GM12873 (cell line): ENCODE results near the gene STIMATE.

Source experiments
- TF ChIP-seq, protein P1 (sequence below): IDR thresholded peaks from 2 replicates; pipeline ENCODE4 v1.5.1; 2012; ENCODE audit warnings: low read depth, mild to moderate bottlenecking, moderate library complexity, low read length, control low read depth; ENCODE audit not compliant: insufficient read depth; ENCODE audit errors: missing control alignments

Gene STIMATE

DNA sequence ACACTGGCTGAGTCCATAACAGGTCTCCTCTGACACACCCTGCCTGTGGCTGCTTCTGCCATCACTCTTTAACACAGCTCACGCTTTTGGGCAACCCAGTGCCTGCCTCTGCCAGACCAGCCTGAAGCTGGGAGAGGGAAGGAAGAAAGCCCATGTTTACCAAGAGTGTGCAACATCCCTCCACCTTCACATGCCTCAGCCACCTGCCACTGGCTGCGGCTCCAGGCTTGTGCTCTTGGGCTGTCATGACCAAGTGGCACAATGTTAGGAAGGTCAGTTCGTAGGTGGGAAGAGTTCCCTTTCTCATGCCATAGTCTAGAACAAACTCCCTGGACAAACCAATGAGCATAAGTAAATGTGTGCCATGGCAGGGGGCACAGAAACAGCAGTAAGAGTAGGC is 20.3 kb downstream of the STIMATE start:
- TF ChIP-seq, protein P1, sequence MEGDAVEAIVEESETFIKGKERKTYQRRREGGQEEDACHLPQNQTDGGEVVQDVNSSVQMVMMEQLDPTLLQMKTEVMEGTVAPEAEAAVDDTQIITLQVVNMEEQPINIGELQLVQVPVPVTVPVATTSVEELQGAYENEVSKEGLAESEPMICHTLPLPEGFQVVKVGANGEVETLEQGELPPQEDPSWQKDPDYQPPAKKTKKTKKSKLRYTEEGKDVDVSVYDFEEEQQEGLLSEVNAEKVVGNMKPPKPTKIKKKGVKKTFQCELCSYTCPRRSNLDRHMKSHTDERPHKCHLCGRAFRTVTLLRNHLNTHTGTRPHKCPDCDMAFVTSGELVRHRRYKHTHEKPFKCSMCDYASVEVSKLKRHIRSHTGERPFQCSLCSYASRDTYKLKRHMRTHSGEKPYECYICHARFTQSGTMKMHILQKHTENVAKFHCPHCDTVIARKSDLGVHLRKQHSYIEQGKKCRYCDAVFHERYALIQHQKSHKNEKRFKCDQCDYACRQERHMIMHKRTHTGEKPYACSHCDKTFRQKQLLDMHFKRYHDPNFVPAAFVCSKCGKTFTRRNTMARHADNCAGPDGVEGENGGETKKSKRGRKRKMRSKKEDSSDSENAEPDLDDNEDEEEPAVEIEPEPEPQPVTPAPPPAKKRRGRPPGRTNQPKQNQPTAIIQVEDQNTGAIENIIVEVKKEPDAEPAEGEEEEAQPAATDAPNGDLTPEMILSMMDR, result no peak

DNA sequence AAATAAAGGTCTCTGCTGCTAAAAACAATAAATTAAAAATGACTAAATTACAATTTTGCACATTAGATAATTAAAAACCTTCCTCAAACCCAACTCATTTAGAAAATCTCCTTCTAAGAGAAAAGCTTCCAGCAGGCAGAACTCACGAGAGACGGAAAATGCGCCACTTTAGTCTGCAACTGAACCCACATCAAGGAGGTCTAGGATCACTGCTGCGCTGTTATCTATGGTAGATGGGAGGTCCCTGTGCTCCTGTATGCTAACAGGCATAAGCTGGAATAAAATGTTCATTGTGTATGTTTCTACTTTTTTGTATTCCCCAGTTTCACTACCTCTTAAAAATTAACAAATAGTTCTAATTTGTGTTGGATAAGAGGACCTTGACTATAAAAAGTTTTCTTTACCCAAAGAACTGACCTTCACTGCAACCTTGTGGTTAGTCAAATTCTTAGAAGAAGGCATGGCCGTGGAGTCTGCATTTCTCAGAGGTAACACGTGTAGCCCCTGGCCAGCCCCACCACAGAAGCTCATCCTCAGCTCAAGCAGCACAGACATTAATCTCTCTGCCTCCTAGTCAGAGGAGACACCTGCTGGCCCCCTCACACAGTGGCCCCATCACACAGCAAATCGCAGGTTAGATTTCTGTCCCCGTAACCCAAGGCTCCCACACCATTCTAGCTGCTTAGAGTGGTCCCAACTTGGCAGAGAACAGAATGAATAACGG is 22.3 kb downstream of the STIMATE start:
- TF ChIP-seq, protein P1, result no peak

DNA sequence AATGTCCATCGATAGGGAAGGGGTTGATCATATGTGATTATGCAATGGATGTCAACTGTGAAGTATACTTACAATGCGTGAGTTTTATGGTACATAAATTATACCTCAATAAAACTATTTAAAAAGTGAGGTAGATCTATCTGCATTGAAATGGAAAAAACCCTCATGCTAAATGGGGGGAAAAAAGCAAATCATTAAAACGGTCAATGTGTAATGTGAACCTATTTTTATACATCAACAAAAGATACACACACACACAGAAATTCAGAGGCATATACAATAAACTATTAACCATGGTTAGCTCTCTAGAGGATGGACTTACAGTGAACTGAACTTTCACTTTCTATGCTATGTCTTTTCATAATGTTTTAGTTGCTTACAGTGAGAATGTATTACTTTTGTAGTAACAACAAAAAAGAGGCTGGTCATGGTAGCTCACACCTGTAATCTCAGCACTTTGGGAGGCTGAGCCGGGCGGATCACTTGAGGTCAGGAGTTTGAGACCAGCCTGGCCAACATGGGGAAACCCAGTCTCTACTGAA is 23.1 kb downstream of the STIMATE start:
- TF ChIP-seq, protein P1, result no peak

DNA sequence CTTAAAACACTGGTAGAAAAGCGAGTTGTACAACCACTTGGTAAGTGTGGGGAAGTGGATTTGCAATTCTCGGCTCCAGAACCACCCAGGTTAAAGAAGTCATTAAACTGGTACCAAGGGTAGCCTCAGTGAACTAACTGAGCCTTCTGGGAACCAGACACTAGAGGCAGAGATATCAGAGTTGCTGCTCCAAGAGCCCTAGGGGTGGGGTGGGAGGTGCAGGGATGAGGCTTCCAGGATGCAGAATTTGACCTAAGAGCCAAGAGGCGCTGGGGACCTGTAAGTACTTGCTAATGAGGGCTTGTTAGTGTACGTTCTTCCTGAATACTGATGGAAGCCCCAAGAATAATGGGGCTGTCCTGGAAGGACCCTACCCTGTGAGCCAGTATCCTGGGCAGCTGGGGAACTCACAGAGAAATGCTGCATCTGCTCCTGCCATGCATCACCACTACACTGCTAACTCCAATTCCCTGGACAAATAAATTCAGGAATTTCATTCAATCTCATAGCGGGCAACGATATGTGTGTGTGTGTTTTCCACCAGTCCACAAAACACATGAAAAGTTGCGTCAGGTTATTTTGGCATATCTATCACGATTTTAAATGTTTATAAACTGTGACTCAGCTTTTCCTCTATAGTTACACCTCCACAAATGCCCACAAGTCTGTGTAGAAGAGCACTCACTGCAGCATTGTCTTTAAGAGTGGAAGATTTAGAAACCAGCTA is 23.8 kb downstream of the STIMATE start:
- TF ChIP-seq, protein P1, result no peak

DNA sequence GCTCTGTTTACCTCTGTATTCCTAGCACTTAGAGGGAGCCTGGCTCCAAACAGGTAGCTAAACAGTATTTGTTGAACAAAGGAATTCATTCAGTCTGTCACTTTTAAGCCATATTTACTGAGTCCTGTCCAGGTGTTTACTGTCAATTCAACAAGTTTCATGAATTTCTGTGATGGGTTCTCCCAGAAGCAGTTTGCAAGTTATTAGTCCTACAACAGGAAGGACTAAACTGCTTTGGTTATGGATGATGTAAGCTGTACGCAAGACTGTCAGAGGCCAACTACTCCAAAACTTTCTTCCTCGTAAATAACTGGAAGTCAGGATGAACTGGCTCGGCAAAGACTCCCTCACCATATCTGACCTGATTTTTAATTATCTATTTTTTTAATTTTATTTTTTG is 25.1 kb downstream of the STIMATE start:
- TF ChIP-seq, protein P1, result no peak

DNA sequence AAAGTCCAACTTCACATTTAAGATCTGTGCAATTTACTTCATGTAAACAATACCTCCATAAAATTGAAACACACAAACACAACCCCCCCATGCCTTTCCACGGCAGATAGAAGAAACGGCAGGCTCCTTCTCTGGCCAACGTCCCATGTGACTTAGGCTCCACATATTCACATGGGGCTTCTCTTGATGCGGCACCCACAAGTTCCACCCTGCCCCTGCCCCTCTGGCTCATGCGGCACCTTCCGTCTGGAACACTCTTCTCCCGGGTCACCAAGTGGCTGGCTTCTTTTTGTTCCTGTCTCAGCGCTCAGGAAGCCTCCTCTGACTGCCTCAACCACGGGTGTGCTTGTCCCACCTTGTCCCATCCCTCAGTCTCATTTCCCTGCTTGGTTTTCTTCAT is 25.6 kb downstream of the STIMATE start:
- TF ChIP-seq, protein P1, result no peak

DNA sequence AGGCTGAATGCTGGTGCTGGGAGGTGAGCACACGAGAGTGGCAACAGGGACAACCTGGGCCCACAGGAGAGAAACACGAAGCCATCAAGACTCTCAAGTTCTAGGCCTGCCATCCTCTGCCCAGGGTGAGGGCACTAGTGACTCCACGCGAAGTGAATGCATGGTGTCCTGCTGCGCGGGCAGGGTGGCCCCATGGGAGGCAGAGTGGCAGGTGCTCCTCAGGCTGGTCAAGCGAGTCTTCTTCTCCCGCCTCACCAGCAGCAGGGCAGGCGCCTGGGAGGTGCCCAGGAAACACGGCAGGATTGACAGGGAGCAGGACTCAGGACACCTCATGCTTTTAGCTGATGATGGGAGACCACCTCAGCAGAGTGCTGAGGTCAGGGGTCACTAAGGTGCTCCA is 26.9 kb downstream of the STIMATE start:
- TF ChIP-seq, protein P1, result no peak
